Measurements from ENCODE around the gene MAP2K5. TPM values are rescaled to one million over a fixed set of nuclear protein-coding genes. Genes with fewer than 3 reads are reported as not detected.

Gene MAP2K5
- total and polyA plus RNA-seq, 4 donors = 3.8 to 6.4 (median 5.6) TPM

DNA sequence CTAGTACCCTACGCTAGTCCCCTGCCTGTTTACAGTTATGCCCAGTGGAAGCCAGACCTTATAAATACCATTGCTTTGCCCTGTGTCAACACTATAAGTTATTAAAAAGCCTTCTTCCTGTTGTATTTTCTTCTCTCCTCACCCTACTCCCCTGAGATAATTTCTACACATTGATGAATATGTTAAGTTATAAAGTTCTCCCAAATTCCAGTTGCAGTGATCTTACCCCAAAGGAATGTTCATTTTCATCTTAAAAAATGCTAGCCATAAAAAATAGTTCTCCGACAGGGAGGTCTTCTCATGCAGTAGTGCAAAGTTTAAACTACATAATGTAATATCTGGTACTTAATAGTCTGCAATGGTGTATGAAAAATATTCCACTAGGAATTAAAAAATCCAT lies 58.6 kb downstream of the MAP2K5 start:
- Histone ChIP-seq H3K4me3 (ENCODE audit: low read depth in 1 of 3, low read length in 3 of 3) (no peak overlapping the region), H3K9ac (ENCODE audit: low read depth in 1 of 2, low read length in 2 of 2) (no peak overlapping the region), H3K4me1 (ENCODE audit: control insufficient read depth in 4 of 4, insufficient read depth in 4 of 4, low read length in 3 of 4) (no peaks in the 10 kb centered on the region), H3K27ac (ENCODE audit: low read depth in 1 of 2, low read length in 2 of 2) (no peak overlapping the region), H3K27me3 (ENCODE audit: control insufficient read depth in 4 of 4, insufficient read depth in 4 of 4, low read length in 3 of 4) (no peaks in the 10 kb centered on the region), H3K9me3 (ENCODE audit: control insufficient read depth in 4 of 4, low read length in 3 of 4) (no peaks in the 10 kb centered on the region), H3K36me3 (ENCODE audit: control insufficient read depth in 4 of 4, insufficient read depth in 3 of 4, low read depth in 1 of 4, low read length in 3 of 4) (peaks cover 0 to 13% (median 0%) of the 10 kb centered on the region in 4 donors)
- WGBS = 96% methylated on average over 2 of the region's 2 CpGs
- TF ChIP-seq RXRA (IDR thresholded peaks at IDR 0.05) (no peak), GABPA (IDR thresholded peaks at IDR 0.05 in 1 of 2, conservative IDR thresholded peaks at IDR 0.05 in 1 of 2) (no peak), EGR1 (IDR thresholded peaks at IDR 0.05; ENCODE audit: low read depth in 2 of 2) (no peak), HNF4A (conservative IDR thresholded peaks at IDR 0.05) (no peak), SP1 (IDR thresholded peaks at IDR 0.05) (no peak), NR2F2 (IDR thresholded peaks at IDR 0.05) (no peak), FOXA1 (IDR thresholded peaks at IDR 0.05) (no peak), FOXA2 (IDR thresholded peaks at IDR 0.05) (no peak), YY1 (IDR thresholded peaks at IDR 0.05) (no peak), HNF4G (IDR thresholded peaks at IDR 0.05) (no peak)
- TF ChIP-seq, protein P1, sequence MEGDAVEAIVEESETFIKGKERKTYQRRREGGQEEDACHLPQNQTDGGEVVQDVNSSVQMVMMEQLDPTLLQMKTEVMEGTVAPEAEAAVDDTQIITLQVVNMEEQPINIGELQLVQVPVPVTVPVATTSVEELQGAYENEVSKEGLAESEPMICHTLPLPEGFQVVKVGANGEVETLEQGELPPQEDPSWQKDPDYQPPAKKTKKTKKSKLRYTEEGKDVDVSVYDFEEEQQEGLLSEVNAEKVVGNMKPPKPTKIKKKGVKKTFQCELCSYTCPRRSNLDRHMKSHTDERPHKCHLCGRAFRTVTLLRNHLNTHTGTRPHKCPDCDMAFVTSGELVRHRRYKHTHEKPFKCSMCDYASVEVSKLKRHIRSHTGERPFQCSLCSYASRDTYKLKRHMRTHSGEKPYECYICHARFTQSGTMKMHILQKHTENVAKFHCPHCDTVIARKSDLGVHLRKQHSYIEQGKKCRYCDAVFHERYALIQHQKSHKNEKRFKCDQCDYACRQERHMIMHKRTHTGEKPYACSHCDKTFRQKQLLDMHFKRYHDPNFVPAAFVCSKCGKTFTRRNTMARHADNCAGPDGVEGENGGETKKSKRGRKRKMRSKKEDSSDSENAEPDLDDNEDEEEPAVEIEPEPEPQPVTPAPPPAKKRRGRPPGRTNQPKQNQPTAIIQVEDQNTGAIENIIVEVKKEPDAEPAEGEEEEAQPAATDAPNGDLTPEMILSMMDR (IDR thresholded peaks at IDR 0.05; ENCODE audit: low read depth, low read length, missing input control) = no peak
- TF ChIP-seq, protein P2, sequence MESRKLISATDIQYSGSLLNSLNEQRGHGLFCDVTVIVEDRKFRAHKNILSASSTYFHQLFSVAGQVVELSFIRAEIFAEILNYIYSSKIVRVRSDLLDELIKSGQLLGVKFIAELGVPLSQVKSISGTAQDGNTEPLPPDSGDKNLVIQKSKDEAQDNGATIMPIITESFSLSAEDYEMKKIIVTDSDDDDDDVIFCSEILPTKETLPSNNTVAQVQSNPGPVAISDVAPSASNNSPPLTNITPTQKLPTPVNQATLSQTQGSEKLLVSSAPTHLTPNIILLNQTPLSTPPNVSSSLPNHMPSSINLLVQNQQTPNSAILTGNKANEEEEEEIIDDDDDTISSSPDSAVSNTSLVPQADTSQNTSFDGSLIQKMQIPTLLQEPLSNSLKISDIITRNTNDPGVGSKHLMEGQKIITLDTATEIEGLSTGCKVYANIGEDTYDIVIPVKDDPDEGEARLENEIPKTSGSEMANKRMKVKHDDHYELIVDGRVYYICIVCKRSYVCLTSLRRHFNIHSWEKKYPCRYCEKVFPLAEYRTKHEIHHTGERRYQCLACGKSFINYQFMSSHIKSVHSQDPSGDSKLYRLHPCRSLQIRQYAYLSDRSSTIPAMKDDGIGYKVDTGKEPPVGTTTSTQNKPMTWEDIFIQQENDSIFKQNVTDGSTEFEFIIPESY (IDR thresholded peaks at IDR 0.05) = no peak
- TF ChIP-seq, protein P3, sequence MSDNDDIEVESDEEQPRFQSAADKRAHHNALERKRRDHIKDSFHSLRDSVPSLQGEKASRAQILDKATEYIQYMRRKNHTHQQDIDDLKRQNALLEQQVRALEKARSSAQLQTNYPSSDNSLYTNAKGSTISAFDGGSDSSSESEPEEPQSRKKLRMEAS (IDR thresholded peaks at IDR 0.05) = no peak
- TF ChIP-seq, protein P4, sequence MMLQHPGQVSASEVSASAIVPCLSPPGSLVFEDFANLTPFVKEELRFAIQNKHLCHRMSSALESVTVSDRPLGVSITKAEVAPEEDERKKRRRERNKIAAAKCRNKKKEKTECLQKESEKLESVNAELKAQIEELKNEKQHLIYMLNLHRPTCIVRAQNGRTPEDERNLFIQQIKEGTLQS (IDR thresholded peaks at IDR 0.05) = no peak
- TF ChIP-seq, protein P5, sequence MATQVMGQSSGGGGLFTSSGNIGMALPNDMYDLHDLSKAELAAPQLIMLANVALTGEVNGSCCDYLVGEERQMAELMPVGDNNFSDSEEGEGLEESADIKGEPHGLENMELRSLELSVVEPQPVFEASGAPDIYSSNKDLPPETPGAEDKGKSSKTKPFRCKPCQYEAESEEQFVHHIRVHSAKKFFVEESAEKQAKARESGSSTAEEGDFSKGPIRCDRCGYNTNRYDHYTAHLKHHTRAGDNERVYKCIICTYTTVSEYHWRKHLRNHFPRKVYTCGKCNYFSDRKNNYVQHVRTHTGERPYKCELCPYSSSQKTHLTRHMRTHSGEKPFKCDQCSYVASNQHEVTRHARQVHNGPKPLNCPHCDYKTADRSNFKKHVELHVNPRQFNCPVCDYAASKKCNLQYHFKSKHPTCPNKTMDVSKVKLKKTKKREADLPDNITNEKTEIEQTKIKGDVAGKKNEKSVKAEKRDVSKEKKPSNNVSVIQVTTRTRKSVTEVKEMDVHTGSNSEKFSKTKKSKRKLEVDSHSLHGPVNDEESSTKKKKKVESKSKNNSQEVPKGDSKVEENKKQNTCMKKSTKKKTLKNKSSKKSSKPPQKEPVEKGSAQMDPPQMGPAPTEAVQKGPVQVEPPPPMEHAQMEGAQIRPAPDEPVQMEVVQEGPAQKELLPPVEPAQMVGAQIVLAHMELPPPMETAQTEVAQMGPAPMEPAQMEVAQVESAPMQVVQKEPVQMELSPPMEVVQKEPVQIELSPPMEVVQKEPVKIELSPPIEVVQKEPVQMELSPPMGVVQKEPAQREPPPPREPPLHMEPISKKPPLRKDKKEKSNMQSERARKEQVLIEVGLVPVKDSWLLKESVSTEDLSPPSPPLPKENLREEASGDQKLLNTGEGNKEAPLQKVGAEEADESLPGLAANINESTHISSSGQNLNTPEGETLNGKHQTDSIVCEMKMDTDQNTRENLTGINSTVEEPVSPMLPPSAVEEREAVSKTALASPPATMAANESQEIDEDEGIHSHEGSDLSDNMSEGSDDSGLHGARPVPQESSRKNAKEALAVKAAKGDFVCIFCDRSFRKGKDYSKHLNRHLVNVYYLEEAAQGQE (IDR thresholded peaks at IDR 0.05) = no peak
- DNase-seq (ENCODE audit: low spot score) = no peak

GRCh38 chr15:67603063-67603462 lies 60.6 kb downstream of the MAP2K5 start:
- Histone ChIP-seq H3K9ac (ENCODE audit: low read depth in 1 of 2, low read length in 2 of 2) (no peak overlapping the region), H3K36me3 (ENCODE audit: control insufficient read depth in 4 of 4, insufficient read depth in 3 of 4, low read depth in 1 of 4, low read length in 3 of 4) (peaks cover 0 to 13% (median 0%) of the 10 kb centered on the region in 4 donors), H3K9me3 (ENCODE audit: control insufficient read depth in 4 of 4, low read length in 3 of 4) (no peaks in the 10 kb centered on the region), H3K4me1 (ENCODE audit: control insufficient read depth in 4 of 4, insufficient read depth in 4 of 4, low read length in 3 of 4) (no peaks in the 10 kb centered on the region), H3K4me3 (ENCODE audit: low read depth in 1 of 3, low read length in 3 of 3) (no peak overlapping the region), H3K27ac (ENCODE audit: low read depth in 1 of 2, low read length in 2 of 2) (no peak overlapping the region), H3K27me3 (ENCODE audit: control insufficient read depth in 4 of 4, insufficient read depth in 4 of 4, low read length in 3 of 4) (no peaks in the 10 kb centered on the region)
- no peak for DNase-seq (ENCODE audit: low spot score)
- 96% methylated on average over 4 of the region's 4 CpGs for WGBS
- TF ChIP-seq GABPA (IDR thresholded peaks at IDR 0.05 in 1 of 2, conservative IDR thresholded peaks at IDR 0.05 in 1 of 2) = no peak
- TF ChIP-seq NR2F2 (IDR thresholded peaks at IDR 0.05) = no peak
- TF ChIP-seq JUND (IDR thresholded peaks at IDR 0.05) = no peak

Measured in liver (tissue), 9 donors.